GM12878 (cell line): Measurements from ENCODE around the gene AGAP1. TPM values are rescaled to one million over a fixed set of nuclear protein-coding genes. Genes with fewer than 3 reads are reported as not detected.

Experiments
- ATAC-seq: fragments of 200-7000 bp; cut with Tn5 transposase; 3 replicates; pipeline ENCODE4 v1.9.1; 2020; ENCODE audit warnings: mild to moderate bottlenecking, moderate library complexity
- BruUV-seq: library from RNA; stranded (reverse); fragments of 400-500 nt; replicated peaks from 2 replicates; lab custom pipeline; 2021; lab: Mats Ljungman, UMichigan
- CTCF ChIA-PET: fragments of 300-600 bp; sonication (Branson Sonifier 250); formaldehyde crosslinking; extraction: SDS; loops from one replicate; lab custom pipeline; 2021; ENCODE audit warnings: inconsistent platforms; lab: Yijun Ruan, JAX
- POLR2A ChIA-PET: fragments of 350-600 bp; formaldehyde crosslinking; extraction: SDS; loops from one replicate; lab custom pipeline; 2021; ENCODE audit warnings: inconsistent platforms; lab: Charles Lee
- RAD21 ChIA-PET: fragments of 300-600 bp; sonication (Branson Sonifier 250); formaldehyde crosslinking; loops from one replicate; lab custom pipeline; 2023; ENCODE audit warnings: antibody characterized with exemption; ENCODE audit not compliant: unreplicated experiment; lab: Charles Lee
- SMC1A ChIA-PET: fragments of 300-600 bp; sonication (Branson Sonifier 250); formaldehyde crosslinking; loops from one replicate; lab custom pipeline; 2023; ENCODE audit not compliant: unreplicated experiment, uncharacterized antibody; lab: Charles Lee
- DNase-seq: peaks from one replicate; pipeline ENCODE4 v3.0.0-alpha.2; 2011; ENCODE audit warnings: low read depth, low spot score
- FAIRE-seq: peaks from 3 replicates; lab custom pipeline; 2011; peaks lifted over from hg19 to GRCh38; lab: Jason Lieb, UNC
- H2AFZ ChIP-seq: 2 replicates; pipeline ENCODE4 v1.6.0; 2011; ENCODE audit warnings: low read depth, low read length, control low read depth; ENCODE audit not compliant: control insufficient read depth
- H3K27ac ChIP-seq: 2 replicates; pipeline ENCODE4 v1.5.1; 2011; ENCODE audit warnings: control low read depth; ENCODE audit not compliant: control insufficient read depth, insufficient read depth
- H3K27me3 ChIP-seq, 2 experiments: replicated peaks in 1 of 2; 2 replicates each; pipeline versions ENCODE4 v1.6.0 to v1.6.1; 2011; ENCODE audit warnings: low read length in 1 of 2; ENCODE audit not compliant: control insufficient read depth in 2 of 2, insufficient read depth in 2 of 2
- H3K36me3 ChIP-seq, 2 experiments: 2 replicates each; pipeline ENCODE4 v1.5.1; 2011; ENCODE audit warnings: low read length in 1 of 2; ENCODE audit not compliant: control insufficient read depth in 2 of 2, insufficient read depth in 2 of 2
- H3K4me1 ChIP-seq: 2 replicates; pipeline ENCODE4 v1.6.1; 2011; ENCODE audit warnings: mild to moderate bottlenecking, low read length, moderate library complexity, mixed read lengths; ENCODE audit not compliant: control insufficient read depth, insufficient read depth
- H3K4me2 ChIP-seq: 2 replicates; pipeline ENCODE4 v1.6.0; 2011; ENCODE audit warnings: control low read depth; ENCODE audit not compliant: control insufficient read depth, insufficient read depth
- H3K4me3 ChIP-seq: fragments of 200-600 bp; sonication (generic); 2 replicates; pipeline ENCODE4 v1.5.1; 2016
- H3K79me2 ChIP-seq: 2 replicates; pipeline ENCODE4 v1.6.0; 2011; ENCODE audit warnings: low read length; ENCODE audit not compliant: control insufficient read depth, insufficient read depth
- H3K9ac ChIP-seq: 2 replicates; pipeline ENCODE4 v1.8.0; 2011; ENCODE audit warnings: low read length, control low read depth, mixed read lengths; ENCODE audit not compliant: control insufficient read depth, insufficient read depth
- H3K9me3 ChIP-seq: replicated peaks from 3 replicates; pipeline ENCODE4 v1.5.1; 2011; ENCODE audit warnings: mild to moderate bottlenecking, low read length; ENCODE audit not compliant: control insufficient read depth, insufficient read depth
- H4K20me1 ChIP-seq: 2 replicates; pipeline ENCODE4 v1.6.0; 2011; ENCODE audit not compliant: control insufficient read depth, insufficient read depth
- BHLHE40 ChIP-seq, 2 experiments: fragments of 450-650 bp in 1 of 2; IDR thresholded peaks; 2 replicates each; pipeline ENCODE4 v1.6.1; 2011 to 2017; ENCODE audit warnings: low read depth in 2 of 2, borderline replicate concordance in 1 of 2, improper control_type of control experiment in 1 of 2, low read length in 1 of 2, mild to moderate bottlenecking in 1 of 2
- BMI1 ChIP-seq: fragments of 450-650 bp; IDR thresholded peaks from 2 replicates; pipeline ENCODE4 v1.6.1; 2016; ENCODE audit warnings: mild to moderate bottlenecking, moderate library complexity, borderline replicate concordance
- HDAC2 ChIP-seq: fragments of 200-600 bp; sonication (generic); IDR thresholded peaks from 2 replicates; pipeline ENCODE4 v1.6.1; 2017
- IKZF2 ChIP-seq, 2 experiments: fragments of 450-650 bp; IDR thresholded peaks; 2 replicates each; pipeline ENCODE4 v1.6.1; 2017; ENCODE audit warnings: mild to moderate bottlenecking in 2 of 2, moderate library complexity in 2 of 2
- KDM1A ChIP-seq: fragments of 200-600 bp; sonication (generic); IDR thresholded peaks from 2 replicates; pipeline ENCODE4 v1.6.1; 2016; ENCODE audit warnings: borderline replicate concordance
- LARP7 ChIP-seq: fragments of 450-650 bp; IDR thresholded peaks from 2 replicates; pipeline ENCODE4 v1.6.1; 2017; ENCODE audit warnings: mild to moderate bottlenecking
- NFIC ChIP-seq: IDR thresholded peaks from 2 replicates; pipeline ENCODE4 v1.6.1; 2012; ENCODE audit warnings: low read depth, mild to moderate bottlenecking, inconsistent platforms, low read length, moderate library complexity
- PML ChIP-seq: IDR thresholded peaks from 2 replicates; pipeline ENCODE4 v1.6.1; 2012; ENCODE audit warnings: low read length, inconsistent platforms
- RB1 ChIP-seq: fragments of 450-650 bp; formaldehyde crosslinking; IDR thresholded peaks from 2 replicates; pipeline ENCODE4 v1.6.1; 2017; ENCODE audit warnings: mild to moderate bottlenecking, borderline replicate concordance
- SMAD1 ChIP-seq: fragments of 450-650 bp; IDR thresholded peaks from 2 replicates; pipeline ENCODE4 v1.6.1; 2018; ENCODE audit warnings: mild to moderate bottlenecking, low read depth; ENCODE audit not compliant: partially characterized antibody
- WGBS: methylation state at CpG from one replicate; pipeline ENCODE4 v1.1.6; 2016; ENCODE audit warnings: low lambda C conversion rate; ENCODE audit not compliant: insufficient replicate concordance, insufficient coverage; ENCODE audit errors: missing lambda C conversion rate; 5-methylcytosine and 5-hydroxymethylcytosine counted together
- in situ Hi-C: fragments of 300-500 bp; cut with MboI; formaldehyde crosslinking; loops from 9 replicates; pipeline ENCODE4 v1.14.3; 2018; ENCODE audit warnings: mixed read lengths
- intact Hi-C: fragments of 100-400 bp; cut with micrococcal nuclease; formaldehyde crosslinking; loops from one replicate; pipeline ENCODE4 v1.14.2; 2022; ENCODE audit not compliant: unreplicated experiment
- polyA plus RNA-seq, 11 experiments: library from polyadenylated mRNA; depleted of rRNA in 4 of 11; unstranded in 6 of 11; stranded (reverse) in 5 of 11; fragments of >200 nt; fragmentation: Nextera tagmentation in 4 of 11; fragmentation: Illumina TruSeq in 1 of 11; extraction: Ambion mirVana in 4 of 11; extraction: Trizol in 1 of 11; gene quantifications; 1 replicate in 1 of 11; 2 replicates in 10 of 11; pipeline versions ENCODE4 v1.2.1 to v1.2.3, GENCODE V29; 2011 to 2016; ENCODE audit warnings: inconsistent platforms in 2 of 11, missing spikeins in 2 of 11, low read depth in 1 of 11
- total RNA-seq, 4 experiments: library from RNA; depleted of rRNA in 3 of 4; stranded (reverse); fragments of >200 nt in 3 of 4; fragmentation: Illumina TruSeq in 1 of 4; extraction: Trizol in 1 of 4; gene quantifications; 2 replicates each; pipeline versions ENCODE4 v1.2.1 to v1.2.3, GENCODE V29; 2013 to 2021
- TF ChIP-seq, protein P1 (sequence below): fragments of 450-650 bp; IDR thresholded peaks from 2 replicates; pipeline ENCODE4 v1.6.1; 2016; ENCODE audit warnings: mild to moderate bottlenecking
- TF ChIP-seq, protein P2 (sequence below): fragments of 450-650 bp; formaldehyde crosslinking; IDR thresholded peaks from 2 replicates; pipeline ENCODE4 v1.5.0; 2022; ENCODE audit warnings: mild to moderate bottlenecking, missing genetic modification characterization
- TF ChIP-seq, protein P3 (sequence below): fragments of 450-650 bp; formaldehyde crosslinking; IDR thresholded peaks from 2 replicates; pipeline ENCODE4 v1.4.0; 2022; ENCODE audit warnings: mild to moderate bottlenecking, moderate library complexity
- TF ChIP-seq, protein P4 (sequence below): fragments of 450-650 bp; formaldehyde crosslinking; IDR thresholded peaks from 2 replicates; pipeline ENCODE4 v1.4.0; 2020; ENCODE audit warnings: mild to moderate bottlenecking, moderate library complexity

The AGAP1 gene
- total and polyA plus RNA-seq, 10 of the 15 experiments (the other 5 are each of a cell fraction or from before 2014, with no cell fraction given): 0.05 to 0.15 (median 0.06) TPM; not detected in 7

DNA sequence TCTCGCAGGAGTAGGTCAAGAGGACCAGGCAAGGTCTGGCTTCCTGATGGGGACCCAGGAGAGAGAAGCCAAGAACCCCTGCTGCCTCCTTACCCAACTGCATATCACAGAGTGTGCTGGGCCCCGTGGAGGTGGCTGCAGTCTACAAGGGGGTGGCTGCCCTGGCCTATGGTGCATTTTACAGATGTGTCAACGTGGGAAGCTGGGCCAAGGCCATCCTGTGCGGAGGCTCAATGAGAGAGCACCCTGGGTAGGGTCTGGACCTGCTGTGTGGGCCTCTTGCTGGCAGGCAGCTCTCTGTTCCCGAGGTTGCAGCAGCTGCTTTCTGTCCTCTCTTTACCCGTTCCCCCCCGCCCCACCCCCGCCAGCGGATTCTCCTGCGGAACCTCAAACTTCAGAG lies 612.9 kb downstream of the AGAP1 start:
- no peaks in the 10 kb centered on the region for H4K20me1 ChIP-seq
- no peaks in the 10 kb centered on the region; a peak in 1 of 4 replicates for H3K27me3 ChIP-seq
- H3K9me3 ChIP-seq: no peaks in the 10 kb centered on the region
- H3K9ac ChIP-seq: no peak overlapping the region
- ChIA-PET SMC1A (no interaction called here), POLR2A (interaction anchor here (0.6 kb wide), 1 partner anchor 83 kb away, joined by 8 read pairs; no protein-coding TSS in a partner anchor), CTCF (no interaction called here), RAD21 (no interaction called here)
- no peaks in the 10 kb centered on the region for H3K4me1 ChIP-seq
- DNase-seq (no peak), ATAC-seq (no peak), FAIRE-seq (no peak)
- no peak overlapping the region for H3K4me2 ChIP-seq
- no peak overlapping the region for H2AFZ ChIP-seq
- no peaks in the 10 kb centered on the region for H3K79me2 ChIP-seq
- no peak overlapping the region for H3K4me3 ChIP-seq
- BruUV-seq: no TSS peak
- no peaks in the 10 kb centered on the region for H3K36me3 ChIP-seq
- intact Hi-C loops (no loop called here), in situ Hi-C loops (no loop called here)
- WGBS: 4% methylated on average over 9 of the region's 10 CpGs
- H3K27ac ChIP-seq: no peak overlapping the region
- TF ChIP-seq, protein P1, sequence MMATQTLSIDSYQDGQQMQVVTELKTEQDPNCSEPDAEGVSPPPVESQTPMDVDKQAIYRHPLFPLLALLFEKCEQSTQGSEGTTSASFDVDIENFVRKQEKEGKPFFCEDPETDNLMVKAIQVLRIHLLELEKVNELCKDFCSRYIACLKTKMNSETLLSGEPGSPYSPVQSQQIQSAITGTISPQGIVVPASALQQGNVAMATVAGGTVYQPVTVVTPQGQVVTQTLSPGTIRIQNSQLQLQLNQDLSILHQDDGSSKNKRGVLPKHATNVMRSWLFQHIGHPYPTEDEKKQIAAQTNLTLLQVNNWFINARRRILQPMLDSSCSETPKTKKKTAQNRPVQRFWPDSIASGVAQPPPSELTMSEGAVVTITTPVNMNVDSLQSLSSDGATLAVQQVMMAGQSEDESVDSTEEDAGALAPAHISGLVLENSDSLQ: no peak
- TF ChIP-seq NFIC (no peak), BMI1 (no peak), BHLHE40 (IDR thresholded peaks at IDR 0.05; ENCODE audit: borderline replicate concordance in 1 of 2, low read depth in 2 of 2, low read length in 1 of 2) (no peak), SMAD1 (no peak), HDAC2 (no peak), RB1 (no peak), KDM1A (no peak), PML (no peak), LARP7 (no peak), IKZF2 (IDR thresholded peaks at IDR 0.05) (no peak)
- TF ChIP-seq, protein P2, sequence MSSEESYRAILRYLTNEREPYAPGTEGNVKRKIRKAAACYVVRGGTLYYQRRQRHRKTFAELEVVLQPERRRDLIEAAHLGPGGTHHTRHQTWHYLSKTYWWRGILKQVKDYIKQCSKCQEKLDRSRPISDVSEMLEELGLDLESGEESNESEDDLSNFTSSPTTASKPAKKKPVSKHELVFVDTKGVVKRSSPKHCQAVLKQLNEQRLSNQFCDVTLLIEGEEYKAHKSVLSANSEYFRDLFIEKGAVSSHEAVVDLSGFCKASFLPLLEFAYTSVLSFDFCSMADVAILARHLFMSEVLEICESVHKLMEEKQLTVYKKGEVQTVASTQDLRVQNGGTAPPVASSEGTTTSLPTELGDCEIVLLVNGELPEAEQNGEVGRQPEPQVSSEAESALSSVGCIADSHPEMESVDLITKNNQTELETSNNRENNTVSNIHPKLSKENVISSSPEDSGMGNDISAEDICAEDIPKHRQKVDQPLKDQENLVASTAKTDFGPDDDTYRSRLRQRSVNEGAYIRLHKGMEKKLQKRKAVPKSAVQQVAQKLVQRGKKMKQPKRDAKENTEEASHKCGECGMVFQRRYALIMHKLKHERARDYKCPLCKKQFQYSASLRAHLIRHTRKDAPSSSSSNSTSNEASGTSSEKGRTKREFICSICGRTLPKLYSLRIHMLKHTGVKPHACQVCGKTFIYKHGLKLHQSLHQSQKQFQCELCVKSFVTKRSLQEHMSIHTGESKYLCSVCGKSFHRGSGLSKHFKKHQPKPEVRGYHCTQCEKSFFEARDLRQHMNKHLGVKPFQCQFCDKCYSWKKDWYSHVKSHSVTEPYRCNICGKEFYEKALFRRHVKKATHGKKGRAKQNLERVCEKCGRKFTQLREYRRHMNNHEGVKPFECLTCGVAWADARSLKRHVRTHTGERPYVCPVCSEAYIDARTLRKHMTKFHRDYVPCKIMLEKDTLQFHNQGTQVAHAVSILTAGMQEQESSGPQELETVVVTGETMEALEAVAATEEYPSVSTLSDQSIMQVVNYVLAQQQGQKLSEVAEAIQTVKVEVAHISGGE (CRISPR knock-in tag): no peak
- TF ChIP-seq, protein P3, sequence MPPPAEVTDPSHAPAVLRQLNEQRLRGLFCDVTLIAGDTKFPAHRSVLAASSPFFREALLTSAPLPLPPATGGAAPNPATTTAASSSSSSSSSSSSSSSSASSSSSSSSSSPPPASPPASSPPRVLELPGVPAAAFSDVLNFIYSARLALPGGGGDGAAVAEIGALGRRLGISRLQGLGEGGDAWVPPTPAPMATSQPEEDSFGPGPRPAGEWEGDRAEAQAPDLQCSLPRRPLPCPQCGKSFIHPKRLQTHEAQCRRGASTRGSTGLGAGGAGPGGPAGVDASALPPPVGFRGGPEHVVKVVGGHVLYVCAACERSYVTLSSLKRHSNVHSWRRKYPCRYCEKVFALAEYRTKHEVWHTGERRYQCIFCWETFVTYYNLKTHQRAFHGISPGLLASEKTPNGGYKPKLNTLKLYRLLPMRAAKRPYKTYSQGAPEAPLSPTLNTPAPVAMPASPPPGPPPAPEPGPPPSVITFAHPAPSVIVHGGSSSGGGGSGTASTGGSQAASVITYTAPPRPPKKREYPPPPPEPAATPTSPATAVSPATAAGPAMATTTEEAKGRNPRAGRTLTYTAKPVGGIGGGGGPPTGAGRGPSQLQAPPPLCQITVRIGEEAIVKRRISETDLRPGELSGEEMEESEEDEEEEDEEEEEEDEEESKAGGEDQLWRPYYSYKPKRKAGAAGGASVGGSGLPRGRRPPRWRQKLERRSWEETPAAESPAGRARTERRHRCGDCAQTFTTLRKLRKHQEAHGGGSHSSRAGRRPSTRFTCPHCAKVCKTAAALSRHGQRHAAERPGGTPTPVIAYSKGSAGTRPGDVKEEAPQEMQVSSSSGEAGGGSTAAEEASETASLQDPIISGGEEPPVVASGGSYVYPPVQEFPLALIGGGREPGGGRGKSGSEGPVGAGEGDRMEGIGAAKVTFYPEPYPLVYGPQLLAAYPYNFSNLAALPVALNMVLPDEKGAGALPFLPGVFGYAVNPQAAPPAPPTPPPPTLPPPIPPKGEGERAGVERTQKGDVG: no peak
- TF ChIP-seq, protein P4, sequence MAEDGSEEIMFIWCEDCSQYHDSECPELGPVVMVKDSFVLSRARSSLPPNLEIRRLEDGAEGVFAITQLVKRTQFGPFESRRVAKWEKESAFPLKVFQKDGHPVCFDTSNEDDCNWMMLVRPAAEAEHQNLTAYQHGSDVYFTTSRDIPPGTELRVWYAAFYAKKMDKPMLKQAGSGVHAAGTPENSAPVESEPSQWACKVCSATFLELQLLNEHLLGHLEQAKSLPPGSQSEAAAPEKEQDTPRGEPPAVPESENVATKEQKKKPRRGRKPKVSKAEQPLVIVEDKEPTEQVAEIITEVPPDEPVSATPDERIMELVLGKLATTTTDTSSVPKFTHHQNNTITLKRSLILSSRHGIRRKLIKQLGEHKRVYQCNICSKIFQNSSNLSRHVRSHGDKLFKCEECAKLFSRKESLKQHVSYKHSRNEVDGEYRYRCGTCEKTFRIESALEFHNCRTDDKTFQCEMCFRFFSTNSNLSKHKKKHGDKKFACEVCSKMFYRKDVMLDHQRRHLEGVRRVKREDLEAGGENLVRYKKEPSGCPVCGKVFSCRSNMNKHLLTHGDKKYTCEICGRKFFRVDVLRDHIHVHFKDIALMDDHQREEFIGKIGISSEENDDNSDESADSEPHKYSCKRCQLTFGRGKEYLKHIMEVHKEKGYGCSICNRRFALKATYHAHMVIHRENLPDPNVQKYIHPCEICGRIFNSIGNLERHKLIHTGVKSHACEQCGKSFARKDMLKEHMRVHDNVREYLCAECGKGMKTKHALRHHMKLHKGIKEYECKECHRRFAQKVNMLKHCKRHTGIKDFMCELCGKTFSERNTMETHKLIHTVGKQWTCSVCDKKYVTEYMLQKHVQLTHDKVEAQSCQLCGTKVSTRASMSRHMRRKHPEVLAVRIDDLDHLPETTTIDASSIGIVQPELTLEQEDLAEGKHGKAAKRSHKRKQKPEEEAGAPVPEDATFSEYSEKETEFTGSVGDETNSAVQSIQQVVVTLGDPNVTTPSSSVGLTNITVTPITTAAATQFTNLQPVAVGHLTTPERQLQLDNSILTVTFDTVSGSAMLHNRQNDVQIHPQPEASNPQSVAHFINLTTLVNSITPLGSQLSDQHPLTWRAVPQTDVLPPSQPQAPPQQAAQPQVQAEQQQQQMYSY (CRISPR knock-in tag): no peak
